ENCODE data around the gene KIZ. TPM values are rescaled to one million over a fixed set of nuclear protein-coding genes. Genes with fewer than 3 reads are reported as not detected.

KIZ gene
- total RNA-seq, 4 donors from 2014 or later = 46.7 to 73.0 (median 48.6) TPM

DNA sequence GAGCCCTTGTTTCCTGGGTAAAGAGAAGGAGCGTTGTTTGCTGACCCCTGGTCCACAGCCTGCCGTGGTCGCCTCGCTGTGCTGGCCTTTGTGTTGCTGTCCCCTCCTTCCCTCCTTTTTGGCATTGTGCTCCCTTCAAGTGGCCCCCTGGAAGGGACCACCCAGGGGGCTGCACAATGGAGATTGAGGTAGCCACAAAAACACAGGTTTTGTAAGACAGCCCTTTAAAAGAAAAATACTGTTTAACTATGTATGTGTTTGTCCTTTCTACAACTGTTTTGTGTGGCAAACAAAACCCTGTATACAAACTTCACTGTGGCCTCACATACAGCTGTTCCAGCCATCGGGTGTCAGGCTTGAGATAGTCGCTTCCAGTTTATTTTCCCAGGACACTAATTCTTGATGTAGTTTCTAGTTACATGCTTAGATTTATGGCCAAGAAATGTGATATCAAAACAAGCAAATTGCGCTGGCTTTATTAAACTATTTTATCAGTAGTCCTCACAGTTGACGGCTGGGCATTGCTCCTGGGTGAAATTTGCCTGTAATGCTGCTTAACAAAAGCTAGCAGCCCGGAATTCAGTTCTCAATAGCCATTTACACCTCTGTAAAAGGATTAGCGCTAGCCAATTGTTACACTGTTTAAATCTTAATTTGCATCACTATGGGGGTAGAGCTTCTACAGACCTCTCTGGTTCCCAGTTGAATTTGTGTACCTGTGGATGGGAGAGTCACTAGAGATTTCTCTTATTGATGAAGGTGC, 64.1 kb downstream of the KIZ start:
- DNase-seq = no peak
- intact Hi-C loops (cut with DNase I) = no loop called here
- no peaks in the 10 kb centered on the region for H3K36me3 ChIP-seq
- H3K27ac ChIP-seq = no peak overlapping the region
- H3K4me1 ChIP-seq = peaks cover 9 to 18% of the 10 kb centered on the region in 2 donors
- H3K27me3 ChIP-seq = no peaks in the 10 kb centered on the region
- WGBS, 2 donors = 83 to 87% methylated on average over 10 of the region's 10 CpGs
- TF ChIP-seq, protein P1, sequence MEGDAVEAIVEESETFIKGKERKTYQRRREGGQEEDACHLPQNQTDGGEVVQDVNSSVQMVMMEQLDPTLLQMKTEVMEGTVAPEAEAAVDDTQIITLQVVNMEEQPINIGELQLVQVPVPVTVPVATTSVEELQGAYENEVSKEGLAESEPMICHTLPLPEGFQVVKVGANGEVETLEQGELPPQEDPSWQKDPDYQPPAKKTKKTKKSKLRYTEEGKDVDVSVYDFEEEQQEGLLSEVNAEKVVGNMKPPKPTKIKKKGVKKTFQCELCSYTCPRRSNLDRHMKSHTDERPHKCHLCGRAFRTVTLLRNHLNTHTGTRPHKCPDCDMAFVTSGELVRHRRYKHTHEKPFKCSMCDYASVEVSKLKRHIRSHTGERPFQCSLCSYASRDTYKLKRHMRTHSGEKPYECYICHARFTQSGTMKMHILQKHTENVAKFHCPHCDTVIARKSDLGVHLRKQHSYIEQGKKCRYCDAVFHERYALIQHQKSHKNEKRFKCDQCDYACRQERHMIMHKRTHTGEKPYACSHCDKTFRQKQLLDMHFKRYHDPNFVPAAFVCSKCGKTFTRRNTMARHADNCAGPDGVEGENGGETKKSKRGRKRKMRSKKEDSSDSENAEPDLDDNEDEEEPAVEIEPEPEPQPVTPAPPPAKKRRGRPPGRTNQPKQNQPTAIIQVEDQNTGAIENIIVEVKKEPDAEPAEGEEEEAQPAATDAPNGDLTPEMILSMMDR (IDR thresholded peaks at IDR 0.05) = no peak
- no peak for TF ChIP-seq POLR2A (IDR thresholded peaks at IDR 0.05)
- H3K4me3 ChIP-seq (replicated peaks in 1 of 3) = no peak overlapping the region
- H3K9me3 ChIP-seq = no peaks in the 10 kb centered on the region

DNA sequence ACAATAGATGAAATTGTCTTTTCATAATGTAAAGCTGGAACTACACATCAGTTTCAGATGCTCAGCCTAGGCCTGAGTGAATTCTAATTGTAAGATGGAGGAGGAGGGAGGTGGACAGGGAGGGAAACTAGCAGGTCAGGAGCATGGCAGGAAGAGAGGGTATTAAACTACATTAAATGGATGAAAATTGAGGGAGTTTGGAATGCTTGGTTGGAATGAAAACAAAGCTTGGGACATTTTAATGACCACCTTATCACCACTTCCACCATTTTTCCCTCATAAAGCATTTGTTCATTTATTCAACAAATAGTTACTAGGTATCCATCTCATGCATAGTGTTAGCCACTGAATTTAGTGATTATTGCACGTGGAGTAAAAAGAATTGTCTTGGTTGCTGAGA, 65.0 kb downstream of the KIZ start:
- WGBS, 2 donors = 74 to 86% methylated on average over 1 of the region's 1 CpG
- H3K27me3 ChIP-seq = no peaks in the 10 kb centered on the region
- no peak overlapping the region for H3K4me3 ChIP-seq (replicated peaks in 1 of 3)
- H3K36me3 ChIP-seq = no peaks in the 10 kb centered on the region
- H3K4me1 ChIP-seq = peaks cover 9 to 18% of the 10 kb centered on the region in 2 donors
- intact Hi-C loops (cut with DNase I) = no loop called here
- peak overlapping the region in 1 of 3 donors; percentile 73 for H3K27ac ChIP-seq
- DNase-seq = no peak
- TF ChIP-seq, protein P1 (IDR thresholded peaks at IDR 0.05) = no peak
- no peak for TF ChIP-seq POLR2A (IDR thresholded peaks at IDR 0.05)
- no peaks in the 10 kb centered on the region for H3K9me3 ChIP-seq

DNA sequence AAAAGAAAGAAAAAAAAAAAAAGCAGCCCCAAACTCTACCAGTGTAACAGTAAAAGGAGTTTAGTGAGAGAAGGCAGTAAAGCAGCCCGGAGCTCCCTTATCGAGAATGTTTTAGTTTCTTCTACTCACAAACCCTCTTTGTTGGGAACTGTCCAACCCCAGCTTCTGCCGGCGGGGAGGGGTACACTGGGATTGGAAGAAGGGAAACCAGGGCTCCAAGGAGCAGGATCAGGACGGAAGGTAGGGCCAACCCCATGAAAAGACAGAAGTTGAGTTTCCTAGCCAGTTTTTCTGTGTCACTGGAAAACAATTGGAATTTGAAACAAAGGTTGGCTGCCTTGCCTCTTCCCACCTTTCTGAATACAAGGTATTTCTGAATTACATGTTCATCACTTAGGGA, 66.0 kb downstream of the KIZ start:
- H3K27ac ChIP-seq = peak overlapping the region; percentile 42 to 73 (median 43)
- no peaks in the 10 kb centered on the region for H3K27me3 ChIP-seq
- no peak for TF ChIP-seq POLR2A (IDR thresholded peaks at IDR 0.05)
- TF ChIP-seq, protein P1 (IDR thresholded peaks at IDR 0.05) = no peak
- intact Hi-C loops (cut with DNase I) = no loop called here
- 18 to 28% methylated on average over 5 of the region's 5 CpGs for WGBS, 2 donors
- no peaks in the 10 kb centered on the region for H3K36me3 ChIP-seq
- peaks cover 9 to 18% of the 10 kb centered on the region in 2 donors for H3K4me1 ChIP-seq
- DNase-seq = peak; percentile 56 to 69
- H3K9me3 ChIP-seq = no peaks in the 10 kb centered on the region
- no peak overlapping the region for H3K4me3 ChIP-seq (replicated peaks in 1 of 3)

DNA sequence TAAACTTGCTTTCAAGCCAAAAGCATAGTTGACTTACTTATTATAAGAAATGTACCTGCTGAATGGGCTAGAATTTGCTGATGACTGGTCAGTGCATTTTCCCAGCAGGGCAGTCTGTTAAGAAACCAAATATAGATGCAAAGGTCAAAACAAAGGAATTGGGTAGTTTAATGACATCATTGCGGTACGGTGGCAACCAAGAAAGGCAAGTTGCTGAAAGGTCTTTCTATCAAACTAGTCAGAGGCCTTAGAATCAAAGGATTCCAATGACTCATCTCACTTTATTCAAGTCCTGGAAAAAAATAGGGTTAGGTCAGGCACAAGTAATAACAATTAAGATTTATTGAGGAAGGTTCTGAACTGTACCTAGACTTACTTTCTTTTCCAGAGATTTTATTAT, 76.4 kb downstream of the KIZ start:
- no peaks in the 10 kb centered on the region for H3K9me3 ChIP-seq
- intact Hi-C loops (cut with DNase I) = no loop called here
- H3K4me1 ChIP-seq = peaks cover 20 to 43% of the 10 kb centered on the region in 2 donors
- TF ChIP-seq, protein P1 (IDR thresholded peaks at IDR 0.05) = no peak
- TF ChIP-seq POLR2A (IDR thresholded peaks at IDR 0.05) = no peak
- no peaks in the 10 kb centered on the region for H3K36me3 ChIP-seq
- DNase-seq = no peak
- 87 to 95% methylated on average over 2 of the region's 2 CpGs for WGBS, 2 donors
- H3K4me3 ChIP-seq (replicated peaks in 1 of 3) = no peak overlapping the region
- H3K27ac ChIP-seq = peak overlapping the region in 2 of 3 donors; percentile 44 to 67
- no peaks in the 10 kb centered on the region for H3K27me3 ChIP-seq

DNA sequence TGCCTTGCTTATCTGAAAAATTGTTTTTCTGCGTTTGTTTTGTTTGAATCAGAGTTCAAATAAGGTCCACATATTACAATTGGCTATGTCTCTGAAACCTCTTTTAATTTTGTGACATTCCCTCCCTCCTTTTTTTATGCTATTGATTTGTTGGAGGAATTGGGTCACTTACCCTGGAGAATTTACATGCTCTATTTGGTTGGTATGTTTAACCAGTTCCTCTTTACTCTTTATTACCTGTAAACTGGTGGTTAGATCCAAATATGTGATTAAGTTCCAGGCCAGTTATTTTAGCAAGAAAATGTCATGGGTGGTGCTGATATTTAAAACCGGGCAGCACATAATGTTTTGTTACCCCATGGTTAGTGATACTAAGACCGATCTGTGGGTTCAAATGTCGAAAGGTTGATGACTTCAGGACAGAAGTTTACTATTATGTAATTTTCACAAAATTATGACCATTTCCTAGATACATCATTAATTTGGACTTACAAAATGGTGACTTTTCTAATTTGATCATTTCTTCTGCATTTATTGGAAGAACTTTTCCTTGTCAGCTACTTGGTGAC, 77.3 kb downstream of the KIZ start:
- intact Hi-C loops (cut with DNase I) = no loop called here
- H3K27me3 ChIP-seq = no peaks in the 10 kb centered on the region
- no peak overlapping the region for H3K4me3 ChIP-seq (replicated peaks in 1 of 3)
- no peaks in the 10 kb centered on the region for H3K9me3 ChIP-seq
- TF ChIP-seq, protein P1 (IDR thresholded peaks at IDR 0.05) = no peak
- no peak for TF ChIP-seq POLR2A (IDR thresholded peaks at IDR 0.05)
- H3K27ac ChIP-seq = peak overlapping the region in 2 of 3 donors; percentile 44 to 67
- no peak for DNase-seq
- H3K36me3 ChIP-seq = no peaks in the 10 kb centered on the region
- peaks cover 20 to 43% of the 10 kb centered on the region in 2 donors for H3K4me1 ChIP-seq
- WGBS, 2 donors = 47 to 60% methylated on average over 4 of the region's 4 CpGs
